Endodermal cell (in vitro differentiated cells): ENCODE results near the gene KCNH8. TPM values are rescaled to one million over a fixed set of nuclear protein-coding genes. Genes with fewer than 3 reads are reported as not detected.

Source experiments
- DNase-seq: peaks from one replicate; pipeline ENCODE4 v3.0.0-alpha.2; 2017
- H3K27ac ChIP-seq: 2 replicates; pipeline ENCODE4 v1.5.1; 2013; ENCODE audit warnings: mild to moderate bottlenecking, low read depth, low read length, moderate library complexity
- H3K27me3 ChIP-seq: 2 replicates; pipeline ENCODE4 v1.6.1; 2013; ENCODE audit warnings: mild to moderate bottlenecking, low read length, moderate library complexity; ENCODE audit not compliant: insufficient read depth, control insufficient read depth, poor library complexity, severe bottlenecking
- H3K36me3 ChIP-seq: 2 replicates; pipeline ENCODE4 v1.7.0; 2013; ENCODE audit warnings: mild to moderate bottlenecking, low read length, moderate library complexity; ENCODE audit not compliant: control insufficient read depth, insufficient read depth
- H3K4me1 ChIP-seq: one replicate; pipeline ENCODE4 v1.7.0; 2013; ENCODE audit warnings: low read length; ENCODE audit not compliant: control insufficient read depth, insufficient read depth
- H3K4me3 ChIP-seq: 2 replicates; pipeline ENCODE4 v1.5.1; 2013; ENCODE audit warnings: mild to moderate bottlenecking, low read length, moderate library complexity
- H3K9ac ChIP-seq: 2 replicates; pipeline ENCODE4 v1.6.1; 2013; ENCODE audit warnings: mild to moderate bottlenecking, low read length, moderate library complexity; ENCODE audit not compliant: poor library complexity, severe bottlenecking; ENCODE audit errors: extremely low read depth
- H3K9me3 ChIP-seq: 2 replicates; pipeline ENCODE4 v1.6.1; 2013; ENCODE audit warnings: mild to moderate bottlenecking, low read length, moderate library complexity; ENCODE audit not compliant: control insufficient read depth
- H3K27ac Mint-ChIP-seq: 2 replicates; pipeline ENCODE4 v1.8.0; 2020; ENCODE audit warnings: mixed read lengths
- H3K27me3 Mint-ChIP-seq: 2 replicates; pipeline ENCODE4 v1.8.0; 2021; ENCODE audit warnings: mild to moderate bottlenecking, mixed read lengths; ENCODE audit not compliant: insufficient read depth
- H3K36me3 Mint-ChIP-seq: 2 replicates; pipeline ENCODE4 v1.8.0; 2020; ENCODE audit warnings: low read depth, mixed read lengths
- H3K4me1 Mint-ChIP-seq: 2 replicates; pipeline ENCODE4 v1.8.0; 2020; ENCODE audit warnings: mixed read lengths
- H3K4me3 Mint-ChIP-seq: 2 replicates; pipeline ENCODE4 v1.8.0; 2020; ENCODE audit warnings: mild to moderate bottlenecking, moderate library complexity, mixed read lengths
- H3K9me3 Mint-ChIP-seq: 2 replicates; pipeline ENCODE4 v1.8.0; 2020; ENCODE audit warnings: mild to moderate bottlenecking, mixed read lengths
- CTCF ChIP-seq: fragments of 200-600 bp; sonication (generic); conservative IDR thresholded peaks from 2 replicates; pipeline ENCODE4 v1.5.0; 2021; ENCODE audit warnings: antibody characterized with exemption, mild to moderate bottlenecking
- WGBS, 2 experiments: methylation state at CpG; one replicate each; pipeline versions ENCODE4 v1.1.5 to v1.1.7; 2013; ENCODE audit warnings: missing lambda C conversion rate in 2 of 2, mixed read lengths in 1 of 2; ENCODE audit not compliant: insufficient coverage in 1 of 2, insufficient read length in 1 of 2; 5-methylcytosine and 5-hydroxymethylcytosine counted together
- total RNA-seq, 2 donors: library from RNA; stranded (reverse); fragmentation: NEBNext Ultra II Directional in 1 of 2; extraction: Animal tissue kit (Norgen Biotek cat#: 25700) in 1 of 2; gene quantifications; 2 replicates in 1 of 2; 3 replicates in 1 of 2; pipeline ENCODE4 v1.2.1, GENCODE V29; 2021

KCNH8 gene
- total RNA-seq, 2 donors from 2014 or later: 12.0 to 15.0 TPM

GRCh38 chr3:19254189-19254588, 105.9 kb downstream of the KCNH8 start:
- H3K27ac Mint-ChIP-seq: no peak overlapping the region
- H3K27me3 Mint-ChIP-seq: no peaks in the 10 kb centered on the region
- Histone ChIP-seq H3K27ac (no peak overlapping the region), H3K9ac (no peak overlapping the region), H3K9me3 (peaks cover 16% of the 10 kb centered on the region), H3K4me3 (no peak overlapping the region), H3K4me1 (no peaks in the 10 kb centered on the region), H3K27me3 (no peaks in the 10 kb centered on the region), H3K36me3 (peaks cover 40% of the 10 kb centered on the region)
- no peak overlapping the region for H3K4me3 Mint-ChIP-seq
- no peak for DNase-seq
- 83 to 100% methylated on average over 1 of the region's 2 CpGs for WGBS, 2 experiments
- peaks cover 5% of the 10 kb centered on the region for H3K9me3 Mint-ChIP-seq
- TF ChIP-seq CTCF: no peak
- peaks cover 28% of the 10 kb centered on the region for H3K36me3 Mint-ChIP-seq
- peaks cover 13% of the 10 kb centered on the region for H3K4me1 Mint-ChIP-seq

DNA sequence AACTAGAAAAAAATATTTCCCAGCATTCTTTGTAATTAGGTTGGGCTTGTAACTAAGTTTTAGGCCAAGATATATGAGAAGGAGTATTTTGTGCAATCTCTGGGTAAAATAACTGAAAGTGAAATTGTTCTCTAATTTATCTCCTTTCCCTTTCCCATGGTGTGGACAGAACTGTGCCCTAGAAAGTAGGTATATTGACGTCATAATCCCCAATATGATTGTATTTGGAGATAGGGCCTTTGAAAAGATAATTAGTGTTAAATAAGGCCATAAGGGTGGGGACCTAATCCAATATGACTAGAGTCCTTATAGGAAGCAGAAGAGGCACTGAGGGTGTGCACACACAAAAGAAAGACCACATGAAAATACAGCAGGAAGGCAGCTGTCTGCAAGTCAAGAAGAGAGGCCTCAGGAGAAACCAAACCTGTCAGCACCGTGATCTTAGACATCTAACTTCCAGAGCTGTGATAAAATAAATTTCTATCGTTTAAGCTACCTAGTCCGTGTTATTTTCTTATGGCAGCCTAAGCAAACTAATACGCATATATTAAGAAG, 106.6 kb downstream of the KCNH8 start:
- 90 to 96% methylated on average over 5 of the region's 5 CpGs for WGBS, 2 experiments
- H3K27me3 Mint-ChIP-seq: no peaks in the 10 kb centered on the region
- DNase-seq: no peak
- Histone ChIP-seq H3K9ac (no peak overlapping the region), H3K36me3 (peaks cover 40% of the 10 kb centered on the region), H3K4me1 (no peaks in the 10 kb centered on the region), H3K4me3 (no peak overlapping the region), H3K27me3 (no peaks in the 10 kb centered on the region), H3K27ac (no peak overlapping the region), H3K9me3 (peaks cover 16% of the 10 kb centered on the region)
- H3K4me3 Mint-ChIP-seq: no peak overlapping the region
- peaks cover 11% of the 10 kb centered on the region for H3K4me1 Mint-ChIP-seq
- peaks cover 28% of the 10 kb centered on the region for H3K36me3 Mint-ChIP-seq
- no peak for TF ChIP-seq CTCF
- H3K27ac Mint-ChIP-seq: no peak overlapping the region
- H3K9me3 Mint-ChIP-seq: peaks cover 5% of the 10 kb centered on the region

- Histone ChIP-seq H3K27ac (no peak overlapping the region), H3K9ac (no peak overlapping the region), H3K4me1 (no peaks in the 10 kb centered on the region), H3K4me3 (no peak overlapping the region), H3K36me3 (peaks cover 40% of the 10 kb centered on the region), H3K9me3 (peaks cover 16% of the 10 kb centered on the region), H3K27me3 (no peaks in the 10 kb centered on the region)
- peak; percentile 66 for TF ChIP-seq CTCF
- H3K36me3 Mint-ChIP-seq: peaks cover 32% of the 10 kb centered on the region
- 75 to 81% methylated on average over 4 to 5 of the region's 5 CpGs for WGBS, 2 experiments
- H3K27ac Mint-ChIP-seq: no peak overlapping the region
- H3K4me1 Mint-ChIP-seq: peaks cover 4% of the 10 kb centered on the region
- H3K4me3 Mint-ChIP-seq: no peak overlapping the region
- peak; percentile 64 for DNase-seq
- H3K9me3 Mint-ChIP-seq: peaks cover 5% of the 10 kb centered on the region
- H3K27me3 Mint-ChIP-seq: no peaks in the 10 kb centered on the region
Measured at GRCh38 chr3:19256313-19256712, 108.0 kb downstream of the KCNH8 start.
